Neutrophil (primary cell): ENCODE results near the gene GPR132.

Experiments used
- H3K27ac ChIP-seq: fragments of 200-600 bp; sonication (generic); 2 replicates; pipeline ENCODE4 v1.5.1; 2016; ENCODE audit warnings: mild to moderate bottlenecking, moderate library complexity
- H3K27me3 ChIP-seq: fragments of 200-600 bp; sonication (generic); 2 replicates; pipeline ENCODE4 v1.6.0; 2016; ENCODE audit warnings: mild to moderate bottlenecking
- H3K36me3 ChIP-seq: fragments of 200-600 bp; sonication (generic); 2 replicates; pipeline ENCODE4 v1.5.1; 2017
- H3K4me1 ChIP-seq, 2 experiments: fragments of 200-600 bp in 1 of 2; sonication (generic) in 1 of 2; 1 replicate in 1 of 2; 2 replicates in 1 of 2; pipeline versions ENCODE4 v1.5.1 to v1.6.1; 2013 to 2016; ENCODE audit warnings: low read depth in 1 of 2, low read length in 1 of 2, mild to moderate bottlenecking in 1 of 2, moderate library complexity in 1 of 2; ENCODE audit not compliant: control insufficient read depth in 1 of 2, insufficient read depth in 1 of 2
- H3K4me3 ChIP-seq, 2 experiments: fragments of 200-600 bp in 1 of 2; sonication (generic) in 1 of 2; 1 replicate in 1 of 2; 2 replicates in 1 of 2; pipeline ENCODE4 v1.5.1; 2013 to 2016; ENCODE audit warnings: low read depth in 1 of 2, low read length in 1 of 2, mild to moderate bottlenecking in 1 of 2, moderate library complexity in 1 of 2
- H3K9me3 ChIP-seq: fragments of 200-600 bp; sonication (generic); 2 replicates; pipeline ENCODE4 v1.5.1; 2016
- CTCF ChIP-seq: fragments of 200-600 bp; sonication (generic); IDR thresholded peaks from 2 replicates; pipeline ENCODE4 v1.5.1; 2016; ENCODE audit warnings: antibody characterized with exemption

Gene GPR132

GRCh38 chr14:105019861-105020814 is 45.1 kb downstream of the GPR132 start:
- peak overlapping the region; percentile 78 for H3K27ac ChIP-seq
- no peaks in the 10 kb centered on the region for H3K27me3 ChIP-seq
- TF ChIP-seq CTCF = no peak
- peak overlapping the region; percentile 77 for H3K4me3 ChIP-seq
- peaks cover 23 to 27% of the 10 kb centered on the region in 2 experiments for H3K4me1 ChIP-seq
- no peaks in the 10 kb centered on the region for H3K9me3 ChIP-seq
- H3K36me3 ChIP-seq = no peaks in the 10 kb centered on the region

- peaks cover 23 to 28% of the 10 kb centered on the region in 2 experiments for H3K4me1 ChIP-seq
- no peaks in the 10 kb centered on the region for H3K36me3 ChIP-seq
- no peak overlapping the region for H3K27ac ChIP-seq
- no peak overlapping the region for H3K4me3 ChIP-seq
- no peak for TF ChIP-seq CTCF
- H3K9me3 ChIP-seq = no peaks in the 10 kb centered on the region
- H3K27me3 ChIP-seq = no peaks in the 10 kb centered on the region
These were observed 46.8 kb downstream of the GPR132 start for GRCh38 chr14:105018414-105018813.

GRCh38 chr14:105015905-105016304 is 49.3 kb downstream of the GPR132 start:
- H3K36me3 ChIP-seq = peaks cover 10% of the 10 kb centered on the region
- no peaks in the 10 kb centered on the region for H3K9me3 ChIP-seq
- H3K27ac ChIP-seq = no peak overlapping the region
- H3K4me1 ChIP-seq = peaks cover 14 to 21% of the 10 kb centered on the region in 2 experiments
- no peak overlapping the region for H3K4me3 ChIP-seq
- no peaks in the 10 kb centered on the region for H3K27me3 ChIP-seq
- TF ChIP-seq CTCF = no peak

GRCh38 chr14:105015242-105015641 is 50.0 kb downstream of the GPR132 start:
- H3K4me3 ChIP-seq = no peak overlapping the region
- peaks cover 15% of the 10 kb centered on the region for H3K36me3 ChIP-seq
- H3K9me3 ChIP-seq = no peaks in the 10 kb centered on the region
- no peaks in the 10 kb centered on the region for H3K27me3 ChIP-seq
- no peak overlapping the region for H3K27ac ChIP-seq
- TF ChIP-seq CTCF = no peak
- H3K4me1 ChIP-seq = peaks cover 12 to 18% of the 10 kb centered on the region in 2 experiments

- no peaks in the 10 kb centered on the region for H3K9me3 ChIP-seq
- TF ChIP-seq CTCF = no peak
- no peaks in the 10 kb centered on the region for H3K27me3 ChIP-seq
- peaks cover 6 to 12% of the 10 kb centered on the region in 2 experiments for H3K4me1 ChIP-seq
- no peak overlapping the region for H3K4me3 ChIP-seq
- no peak overlapping the region for H3K27ac ChIP-seq
- peaks cover 21% of the 10 kb centered on the region for H3K36me3 ChIP-seq
These were observed 50.6 kb downstream of the GPR132 start for GRCh38 chr14:105014631-105015030.
